K562 (cell line): ENCODE data around the gene EMID1. TPM values are rescaled to one million over a fixed set of nuclear protein-coding genes. Genes with fewer than 3 reads are reported as not detected.

Source experiments
- ARID4B ChIP-seq: sonication (generic); formaldehyde crosslinking; IDR thresholded peaks from 2 replicates; pipeline ENCODE4 v1.8.0; 2022; ENCODE audit warnings: mild to moderate bottlenecking, missing genetic modification reagents
- ATF1 ChIP-seq, 2 experiments: fragments of 450-650 bp in 1 of 2; IDR thresholded peaks; 2 replicates each; pipeline ENCODE4 v1.6.1; 2016; ENCODE audit warnings: missing compliant biosample characterization in 1 of 2, missing genetic modification characterization in 1 of 2
- BCOR ChIP-seq: fragments of 450-650 bp; IDR thresholded peaks from 2 replicates; pipeline ENCODE4 v1.6.1; 2016
- BRCA1 ChIP-seq, 2 experiments: fragments of 450-650 bp in 1 of 2; sonication (generic) in 1 of 2; formaldehyde crosslinking in 1 of 2; IDR thresholded peaks; 2 replicates each; pipeline versions ENCODE4 v1.5.0 to v1.6.1; 2017 to 2020; ENCODE audit warnings: mild to moderate bottlenecking in 1 of 2, missing genetic modification reagents in 1 of 2
- CEBPB ChIP-seq: fragments of 450-650 bp; IDR thresholded peaks from 2 replicates; pipeline ENCODE4 v1.6.1; 2016; ENCODE audit warnings: missing genetic modification characterization, missing compliant biosample characterization
- GATAD2A ChIP-seq: fragments of 450-650 bp; IDR thresholded peaks from 2 replicates; pipeline ENCODE4 v1.6.1; 2017
- HMG20B ChIP-seq: fragments of 250-450 bp; sonication (Bioruptor Pico); IDR thresholded peaks from 2 replicates; pipeline ENCODE4 v1.5.0; 2021; ENCODE audit warnings: mild to moderate bottlenecking
- KDM1A ChIP-seq, 2 experiments: fragments of 450-650 bp; IDR thresholded peaks; 2 replicates each; pipeline ENCODE4 v1.6.1; 2016; ENCODE audit warnings: mild to moderate bottlenecking in 2 of 2
- KLF10 ChIP-seq: fragments of 250-450 bp; sonication (Bioruptor Pico); IDR thresholded peaks from 2 replicates; pipeline ENCODE4 v1.6.1; 2021; ENCODE audit warnings: matching md5 sums
- MTA2 ChIP-seq: fragments of 450-650 bp; IDR thresholded peaks from 2 replicates; pipeline ENCODE4 v1.6.1; 2016; ENCODE audit warnings: low read depth
- RUNX1 ChIP-seq: sonication (generic); IDR thresholded peaks from 2 replicates; pipeline ENCODE4 v1.6.1; 2016; ENCODE audit warnings: antibody characterized with exemption, low read depth
- SOX6 ChIP-seq: fragments of 450-650 bp; IDR thresholded peaks from 2 replicates; pipeline ENCODE4 v1.6.1; 2014; ENCODE audit warnings: mild to moderate bottlenecking
- TAL1 ChIP-seq: fragments of 450-650 bp; IDR thresholded peaks from 2 replicates; pipeline ENCODE4 v1.6.1; 2016; ENCODE audit warnings: mild to moderate bottlenecking
- TBL1XR1 ChIP-seq, 2 experiments: IDR thresholded peaks; 2 replicates each; pipeline ENCODE4 v1.6.1; 2012; ENCODE audit warnings: improper control_type of control experiment in 2 of 2, low read length in 2 of 2, mild to moderate bottlenecking in 1 of 2
- TEAD1 ChIP-seq, 2 experiments: fragments of 450-650 bp in 1 of 2; sonication (generic) in 1 of 2; formaldehyde crosslinking; IDR thresholded peaks; 2 replicates each; pipeline versions ENCODE4 v1.4.0 to v1.8.0; 2020 to 2022; ENCODE audit warnings: mild to moderate bottlenecking in 2 of 2, missing genetic modification reagents in 1 of 2
- TEAD2 ChIP-seq: fragments of 450-650 bp; IDR thresholded peaks from 2 replicates; pipeline ENCODE4 v1.6.1; 2016; ENCODE audit warnings: missing genetic modification characterization, control low read depth, missing compliant biosample characterization
- THRA ChIP-seq: fragments of 450-650 bp; IDR thresholded peaks from 2 replicates; pipeline ENCODE4 v1.6.1; 2017; ENCODE audit warnings: mild to moderate bottlenecking, moderate library complexity
- TRIM24 ChIP-seq, 2 experiments: fragments of 450-650 bp; IDR thresholded peaks; 2 replicates each; pipeline ENCODE4 v1.6.1; 2016
- ZBTB9 ChIP-seq: fragments of 450-650 bp; formaldehyde crosslinking; IDR thresholded peaks from 2 replicates; pipeline ENCODE4 v1.4.0; 2020; ENCODE audit warnings: mild to moderate bottlenecking, moderate library complexity
- ZNF121 ChIP-seq: sonication (generic); formaldehyde crosslinking; conservative IDR thresholded peaks from 2 replicates; pipeline ENCODE4 v1.8.0; 2022; ENCODE audit warnings: missing genetic modification reagents
- ZZZ3 ChIP-seq: fragments of 450-650 bp; IDR thresholded peaks from 2 replicates; pipeline ENCODE4 v1.6.1; 2016; ENCODE audit warnings: antibody characterized with exemption, mild to moderate bottlenecking, moderate library complexity
- polyA plus RNA-seq, 8 experiments: library from polyadenylated mRNA; depleted of rRNA in 4 of 8; stranded (reverse) in 5 of 8; unstranded in 3 of 8; fragments of >200 nt; fragmentation: Nextera tagmentation in 2 of 8; fragmentation: Illumina TruSeq in 1 of 8; extraction: Ambion mirVana in 2 of 8; extraction: Trizol in 1 of 8; gene quantifications; 2 replicates each; pipeline versions ENCODE4 v1.2.1 to v1.2.3, GENCODE V29; 2011 to 2014; ENCODE audit warnings: inconsistent platforms in 1 of 8, missing spikeins in 1 of 8
- total RNA-seq, 7 experiments: library from RNA; depleted of rRNA in 6 of 7; stranded (reverse); fragments of >200 nt in 6 of 7; fragmentation: Illumina TruSeq in 2 of 7; extraction: Trizol in 2 of 7; gene quantifications; 2 replicates each; pipeline versions ENCODE4 v1.2.1 to v1.2.3, GENCODE V29; 2011 to 2021; ENCODE audit warnings: low replicate concordance in 1 of 7
- TF ChIP-seq, protein P1 (sequence below): sonication (generic); formaldehyde crosslinking; IDR thresholded peaks from 2 replicates; pipeline ENCODE4 v1.8.1; 2023; ENCODE audit warnings: mild to moderate bottlenecking, missing genetic modification reagents
- TF ChIP-seq, protein P2 (sequence below): conservative IDR thresholded peaks from 2 replicates; pipeline ENCODE4 v1.6.1; 2011; ENCODE audit warnings: low read depth, mild to moderate bottlenecking, low read length; ENCODE audit not compliant: control insufficient read depth

Gene EMID1
- total and polyA plus RNA-seq, 9 of the 15 experiments (the other 6 are each of a cell fraction or from before 2014, with no cell fraction given), result 0.15 to 7.2 (median 2.7) TPM

DNA sequence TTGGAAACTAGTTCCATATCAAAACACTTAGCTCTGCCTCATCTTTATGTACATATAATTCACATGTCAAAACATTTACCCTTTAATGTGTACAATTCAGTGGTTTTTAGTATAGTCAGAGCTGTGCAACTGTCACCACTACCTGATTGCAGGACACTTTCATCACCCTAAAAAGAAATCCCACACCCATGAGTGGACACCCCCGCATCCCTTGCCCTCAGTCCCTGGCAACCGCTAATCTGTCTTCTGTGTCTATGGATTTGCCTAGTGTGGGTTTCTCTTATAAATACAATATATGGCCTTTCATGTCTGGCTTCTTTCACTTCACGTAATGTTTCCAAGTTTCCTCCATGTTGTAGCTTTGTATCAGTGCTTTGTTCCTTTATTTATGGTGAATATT, 8.6 kb upstream of the EMID1 start (continued):
- TF ChIP-seq TEAD1 (CRISPR knock-in tag; IDR thresholded peaks at IDR 0.05) (no peak), KLF10 (no peak), TAL1 (no peak), ZBTB9 (no peak), GATAD2A (no peak), TRIM24 (IDR thresholded peaks at IDR 0.05) (peak; percentile 33 to 78; a peak in 2 of 4 replicates), TEAD2 (tag) (no peak), HMG20B (CRISPR knock-in tag) (no peak), BCOR (no peak), THRA (no peak), KDM1A (IDR thresholded peaks at IDR 0.05) (no peak), ATF1 (CRISPR knock-in tag; IDR thresholded peaks at IDR 0.05) (no peak), ATF1 (tag; IDR thresholded peaks at IDR 0.05) (no peak), TBL1XR1 (IDR thresholded peaks at IDR 0.05; ENCODE audit: low read length in 2 of 2) (peak in 1 of 2 experiments; percentile 34; a peak in 1 of 4 replicates), ZZZ3 (no peak), CEBPB (tag) (no peak), MTA2 (no peak), ZNF121 (no peak), ARID4B (CRISPR knock-in tag) (no peak), RUNX1 (no peak), BRCA1 (IDR thresholded peaks at IDR 0.05) (no peak), BRCA1 (CRISPR knock-in tag; IDR thresholded peaks at IDR 0.05) (no peak), SOX6 (peak; percentile 33; the same call in 1 of the 2 replicates)
- TF ChIP-seq, protein P1, sequence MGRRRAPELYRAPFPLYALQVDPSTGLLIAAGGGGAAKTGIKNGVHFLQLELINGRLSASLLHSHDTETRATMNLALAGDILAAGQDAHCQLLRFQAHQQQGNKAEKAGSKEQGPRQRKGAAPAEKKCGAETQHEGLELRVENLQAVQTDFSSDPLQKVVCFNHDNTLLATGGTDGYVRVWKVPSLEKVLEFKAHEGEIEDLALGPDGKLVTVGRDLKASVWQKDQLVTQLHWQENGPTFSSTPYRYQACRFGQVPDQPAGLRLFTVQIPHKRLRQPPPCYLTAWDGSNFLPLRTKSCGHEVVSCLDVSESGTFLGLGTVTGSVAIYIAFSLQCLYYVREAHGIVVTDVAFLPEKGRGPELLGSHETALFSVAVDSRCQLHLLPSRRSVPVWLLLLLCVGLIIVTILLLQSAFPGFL (CRISPR knock-in tag), result no peak
- TF ChIP-seq, protein P2, sequence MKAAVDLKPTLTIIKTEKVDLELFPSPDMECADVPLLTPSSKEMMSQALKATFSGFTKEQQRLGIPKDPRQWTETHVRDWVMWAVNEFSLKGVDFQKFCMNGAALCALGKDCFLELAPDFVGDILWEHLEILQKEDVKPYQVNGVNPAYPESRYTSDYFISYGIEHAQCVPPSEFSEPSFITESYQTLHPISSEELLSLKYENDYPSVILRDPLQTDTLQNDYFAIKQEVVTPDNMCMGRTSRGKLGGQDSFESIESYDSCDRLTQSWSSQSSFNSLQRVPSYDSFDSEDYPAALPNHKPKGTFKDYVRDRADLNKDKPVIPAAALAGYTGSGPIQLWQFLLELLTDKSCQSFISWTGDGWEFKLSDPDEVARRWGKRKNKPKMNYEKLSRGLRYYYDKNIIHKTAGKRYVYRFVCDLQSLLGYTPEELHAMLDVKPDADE, result no peak
